ENCODE results near the gene BABAM2. TPM values are rescaled to one million over a fixed set of nuclear protein-coding genes. Genes with fewer than 3 reads are reported as not detected.

BABAM2 gene
- total and polyA plus RNA-seq, 10 of the 15 experiments (the other 5 are each of a cell fraction or from before 2014, with no cell fraction given): 30.7 to 59.9 (median 44.5) TPM

DNA sequence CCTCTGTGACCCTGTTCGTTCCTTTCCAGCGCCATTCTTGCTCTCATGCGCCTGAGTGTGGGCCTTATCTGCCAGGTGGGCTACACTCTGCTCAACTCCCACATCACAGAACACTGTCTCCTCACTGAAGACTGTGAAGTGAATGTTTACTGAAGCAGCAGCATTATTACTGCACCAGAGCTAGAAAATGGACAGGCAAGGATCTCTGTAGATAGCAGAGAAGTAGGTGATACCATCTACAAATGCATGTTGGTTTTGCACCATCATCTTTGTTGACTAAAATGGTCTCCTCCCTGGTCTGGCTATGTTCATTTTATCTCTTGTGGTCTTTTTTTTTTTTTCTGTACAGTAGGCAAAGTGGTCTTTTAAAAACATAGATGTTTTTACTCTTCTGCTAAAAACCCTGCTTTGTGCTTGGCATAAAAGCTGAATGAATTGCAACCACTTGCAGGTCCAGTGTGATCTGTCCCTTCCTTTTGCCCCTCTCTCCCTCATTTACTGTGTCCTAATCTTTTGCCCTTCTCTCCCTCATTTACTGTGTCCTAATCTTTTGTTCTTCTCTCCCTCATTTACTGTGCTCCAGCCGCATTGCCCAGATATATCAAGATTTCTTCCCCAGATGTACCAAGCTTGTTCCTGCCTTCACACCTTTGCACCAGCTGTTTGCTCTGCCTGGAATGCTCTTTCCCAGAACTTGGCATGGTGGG lies 35.4 kb downstream of the BABAM2 start:
- FAIRE-seq (no peak), DNase-seq (ENCODE audit: low read depth, low spot score) (no peak), ATAC-seq (no peak)
- H4K20me1 ChIP-seq (ENCODE audit: control insufficient read depth, insufficient read depth): no peaks in the 10 kb centered on the region
- in situ Hi-C loops (cut with MboI) (no loop called here), intact Hi-C loops (cut with micrococcal nuclease; ENCODE audit: unreplicated experiment) (no loop called here)
- no peak overlapping the region for H3K4me2 ChIP-seq (ENCODE audit: control insufficient read depth, insufficient read depth)
- 100% methylated on average over 4 of the region's 4 CpGs for WGBS (ENCODE audit: insufficient coverage, insufficient replicate concordance, low lambda C conversion rate, missing lambda C conversion rate)
- no TSS peak for BruUV-seq (replicated peaks)
- ChIA-PET SMC1A (ENCODE audit: uncharacterized antibody, unreplicated experiment) (no interaction called here), RAD21 (ENCODE audit: unreplicated experiment) (no interaction called here), POLR2A (interaction anchor here (0.7 kb wide), 1 partner anchor 549 kb away, joined by 3 read pairs; no protein-coding TSS in a partner anchor), CTCF (no interaction called here)
- H3K27me3 ChIP-seq (replicated peaks in 1 of 2; ENCODE audit: control insufficient read depth in 2 of 2, insufficient read depth in 2 of 2, low read length in 1 of 2): no peaks in the 10 kb centered on the region
- peaks cover 0 to 2% of the 10 kb centered on the region in 2 experiments; a peak in 1 of 4 replicates for H3K36me3 ChIP-seq (ENCODE audit: control insufficient read depth in 2 of 2, insufficient read depth in 2 of 2, low read length in 1 of 2)
- no peak overlapping the region for H3K4me3 ChIP-seq
- no peak for TF ChIP-seq BMI1 (IDR thresholded peaks at IDR 0.05; ENCODE audit: borderline replicate concordance)
- no peaks in the 10 kb centered on the region for H3K4me1 ChIP-seq (ENCODE audit: control insufficient read depth, insufficient read depth, low read length)
- no peak overlapping the region for H3K9ac ChIP-seq (ENCODE audit: control insufficient read depth, insufficient read depth, low read length)
- no peak overlapping the region for H2AFZ ChIP-seq (ENCODE audit: control insufficient read depth, low read depth, low read length)
- no peak overlapping the region for H3K27ac ChIP-seq (ENCODE audit: control insufficient read depth, insufficient read depth)
- no peaks in the 10 kb centered on the region for H3K79me2 ChIP-seq (ENCODE audit: control insufficient read depth, insufficient read depth, low read length)
- no peaks in the 10 kb centered on the region for H3K9me3 ChIP-seq (replicated peaks; ENCODE audit: control insufficient read depth, insufficient read depth, low read length)

- H3K4me3 ChIP-seq: no peak overlapping the region
- intact Hi-C loops (cut with micrococcal nuclease; ENCODE audit: unreplicated experiment) (no loop called here), in situ Hi-C loops (cut with MboI) (no loop called here)
- SMC1A ChIA-PET (ENCODE audit: uncharacterized antibody, unreplicated experiment): no interaction called here
- POLR2A ChIA-PET: no interaction called here
- DNase-seq (ENCODE audit: low read depth, low spot score): no peak
- H2AFZ ChIP-seq (ENCODE audit: control insufficient read depth, low read depth, low read length): no peak overlapping the region
- no peak overlapping the region for H3K4me2 ChIP-seq (ENCODE audit: control insufficient read depth, insufficient read depth)
- no peaks in the 10 kb centered on the region for H3K4me1 ChIP-seq (ENCODE audit: control insufficient read depth, insufficient read depth, low read length)
- no peaks in the 10 kb centered on the region for H4K20me1 ChIP-seq (ENCODE audit: control insufficient read depth, insufficient read depth)
- no peak for FAIRE-seq
- H3K79me2 ChIP-seq (ENCODE audit: control insufficient read depth, insufficient read depth, low read length): no peaks in the 10 kb centered on the region
- ATAC-seq: no peak
- RAD21 ChIA-PET (ENCODE audit: unreplicated experiment): no interaction called here
- no peak overlapping the region for H3K27ac ChIP-seq (ENCODE audit: control insufficient read depth, insufficient read depth)
- no peaks in the 10 kb centered on the region for H3K9me3 ChIP-seq (replicated peaks; ENCODE audit: control insufficient read depth, insufficient read depth, low read length)
- H3K36me3 ChIP-seq (ENCODE audit: control insufficient read depth in 2 of 2, insufficient read depth in 2 of 2, low read length in 1 of 2): peaks cover 0 to 2% of the 10 kb centered on the region in 2 experiments; a peak in 2 of 4 replicates
- 81% methylated on average over 11 of the region's 11 CpGs for WGBS (ENCODE audit: insufficient coverage, insufficient replicate concordance, low lambda C conversion rate, missing lambda C conversion rate)
- no peaks in the 10 kb centered on the region for H3K27me3 ChIP-seq (replicated peaks in 1 of 2; ENCODE audit: control insufficient read depth in 2 of 2, insufficient read depth in 2 of 2, low read length in 1 of 2)
- H3K9ac ChIP-seq (ENCODE audit: control insufficient read depth, insufficient read depth, low read length): no peak overlapping the region
- BruUV-seq (replicated peaks): no TSS peak
- CTCF ChIA-PET: no interaction called here
- TF ChIP-seq NRF1 (conservative IDR thresholded peaks at IDR 0.05; ENCODE audit: low read depth, low read length) (no peak), CHD2 (IDR thresholded peaks at IDR 0.05; ENCODE audit: borderline replicate concordance, low read depth, low read length) (no peak), SMAD5 (IDR thresholded peaks at IDR 0.05; ENCODE audit: low read depth) (no peak), NFYB (IDR thresholded peaks at IDR 0.05; ENCODE audit: insufficient read depth, low read depth, low read length) (no peak), CBFB (IDR thresholded peaks at IDR 0.05; ENCODE audit: low read depth) (no peak), RAD21 (IDR thresholded peaks at IDR 0.05; ENCODE audit: insufficient read depth, low read depth, low read length) (no peak), EP300 (IDR thresholded peaks at IDR 0.05; ENCODE audit: borderline replicate concordance in 1 of 2, control insufficient read depth in 1 of 2, low read depth in 2 of 2, low read length in 2 of 2) (no peak), SREBF2 (IDR thresholded peaks at IDR 0.05; ENCODE audit: low read length) (no peak), BCL11A (IDR thresholded peaks at IDR 0.05; ENCODE audit: low read depth, low read length) (no peak), EED (IDR thresholded peaks at IDR 0.05; ENCODE audit: low read depth) (no peak), NFIC (IDR thresholded peaks at IDR 0.05; ENCODE audit: low read depth, low read length) (no peak), BHLHE40 (IDR thresholded peaks at IDR 0.05; ENCODE audit: borderline replicate concordance in 1 of 2, low read depth in 2 of 2, low read length in 1 of 2) (no peak), PAX8 (IDR thresholded peaks at IDR 0.05) (no peak), ASH2L (IDR thresholded peaks at IDR 0.05; ENCODE audit: borderline replicate concordance, low read depth) (no peak)
- TF ChIP-seq, protein P1, sequence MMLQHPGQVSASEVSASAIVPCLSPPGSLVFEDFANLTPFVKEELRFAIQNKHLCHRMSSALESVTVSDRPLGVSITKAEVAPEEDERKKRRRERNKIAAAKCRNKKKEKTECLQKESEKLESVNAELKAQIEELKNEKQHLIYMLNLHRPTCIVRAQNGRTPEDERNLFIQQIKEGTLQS (IDR thresholded peaks at IDR 0.05; ENCODE audit: borderline replicate concordance, extremely low read depth, low read depth, low read length): no peak
- TF ChIP-seq, protein P2, sequence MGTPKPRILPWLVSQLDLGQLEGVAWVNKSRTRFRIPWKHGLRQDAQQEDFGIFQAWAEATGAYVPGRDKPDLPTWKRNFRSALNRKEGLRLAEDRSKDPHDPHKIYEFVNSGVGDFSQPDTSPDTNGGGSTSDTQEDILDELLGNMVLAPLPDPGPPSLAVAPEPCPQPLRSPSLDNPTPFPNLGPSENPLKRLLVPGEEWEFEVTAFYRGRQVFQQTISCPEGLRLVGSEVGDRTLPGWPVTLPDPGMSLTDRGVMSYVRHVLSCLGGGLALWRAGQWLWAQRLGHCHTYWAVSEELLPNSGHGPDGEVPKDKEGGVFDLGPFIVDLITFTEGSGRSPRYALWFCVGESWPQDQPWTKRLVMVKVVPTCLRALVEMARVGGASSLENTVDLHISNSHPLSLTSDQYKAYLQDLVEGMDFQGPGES (IDR thresholded peaks at IDR 0.05): no peak
These were observed 39.5 kb downstream of the BABAM2 start for GRCh38 chr2:27929916-27930486.
